SK-N-SH (cell line): ENCODE measurements around the gene SH3GLB1. TPM values are rescaled to one million over a fixed set of nuclear protein-coding genes. Genes with fewer than 3 reads are reported as not detected.
A peak's percentile ranks its signal among the peaks of the same experiment; 100 is the strongest.

ENCODE experiments used
- CTCF ChIA-PET: fragments of 300-600, 350-600 bp; formaldehyde crosslinking; extraction: SDS; loops from one replicate; lab custom pipeline; 2021; lab: Yijun Ruan, JAX
- POLR2A ChIA-PET: fragments of 350-600 bp; sonication (Branson Sonifier 250); formaldehyde crosslinking; extraction: SDS; loops from one replicate; lab custom pipeline; 2020; ENCODE audit warnings: antibody characterized with exemption, inconsistent platforms; lab: Yijun Ruan, JAX
- DNase-seq: peaks from one replicate; pipeline ENCODE4 v3.0.0; 2012
- H2AFZ ChIP-seq: fragments of 200-600 bp; sonication (generic); 2 replicates; pipeline ENCODE4 v1.8.1; 2016; ENCODE audit warnings: antibody characterized with exemption, mild to moderate bottlenecking, low read depth
- H3F3A ChIP-seq: fragments of 200-600 bp; sonication (generic); replicated peaks from 2 replicates; pipeline ENCODE3; 2016; ENCODE audit warnings: antibody characterized with exemption, mild to moderate bottlenecking; ENCODE audit not compliant: insufficient read depth
- H3K27ac ChIP-seq, 2 experiments: fragments of 200-500 bp in 1 of 2; fragments of 200-600 bp in 1 of 2; sonication (Bioruptor generic) in 1 of 2; sonication (generic), shearing (Covaris generic) in 1 of 2; 2 replicates each; pipeline versions ENCODE4 v1.5.1 to v1.6.1; 2014 to 2016; ENCODE audit warnings: low read depth in 2 of 2, inconsistent platforms in 1 of 2, low read length in 1 of 2, mild to moderate bottlenecking in 1 of 2, mixed read lengths in 1 of 2
- H3K27me3 ChIP-seq: fragments of 200-600 bp; sonication (generic), shearing (Covaris generic); 2 replicates; pipeline ENCODE4 v1.6.1; 2016; ENCODE audit warnings: mixed run types; ENCODE audit not compliant: insufficient read depth
- H3K36me3 ChIP-seq, 2 experiments: fragments of 200-500 bp in 1 of 2; fragments of 200-600 bp in 1 of 2; sonication (Bioruptor generic) in 1 of 2; sonication (generic) in 1 of 2; replicated peaks in 1 of 2; 2 replicates each; pipeline versions ENCODE3 to v1.5.1; 2014 to 2016; ENCODE audit warnings: low read length in 1 of 2, mild to moderate bottlenecking in 1 of 2; ENCODE audit not compliant: insufficient read depth in 2 of 2, control insufficient read depth in 1 of 2
- H3K4me1 ChIP-seq, 2 experiments: fragments of 200-500 bp in 1 of 2; fragments of 200-600 bp in 1 of 2; sonication (Bioruptor generic) in 1 of 2; sonication (generic), shearing (Covaris generic) in 1 of 2; 2 replicates each; pipeline versions ENCODE4 v1.5.1 to v1.6.1; 2014 to 2016; ENCODE audit warnings: low read depth in 1 of 2, low read length in 1 of 2, mixed run types in 1 of 2; ENCODE audit not compliant: insufficient read depth in 2 of 2, control insufficient read depth in 1 of 2
- H3K4me2 ChIP-seq: fragments of 200-600 bp; sonication (generic), shearing (Covaris generic); 2 replicates; pipeline ENCODE4 v1.6.1; 2017; ENCODE audit warnings: mixed run types
- H3K4me3 ChIP-seq, 2 experiments: fragments of 200-500 bp in 1 of 2; fragments of 200-600 bp in 1 of 2; sonication (Bioruptor generic) in 1 of 2; sonication (generic), shearing (Covaris generic) in 1 of 2; 2 replicates each; pipeline versions ENCODE4 v1.5.1 to v1.8.1; 2014 to 2016; ENCODE audit warnings: low read depth in 2 of 2, inconsistent platforms in 1 of 2, low read length in 1 of 2, mild to moderate bottlenecking in 1 of 2, mixed read lengths in 1 of 2, moderate library complexity in 1 of 2
- H3K79me2 ChIP-seq: fragments of 200-600 bp; sonication (generic); 2 replicates; pipeline ENCODE4 v1.8.1; 2017; ENCODE audit warnings: mild to moderate bottlenecking; ENCODE audit not compliant: insufficient read depth
- H3K9ac ChIP-seq: fragments of 200-600 bp; sonication (generic); 2 replicates; pipeline ENCODE4 v1.6.1; 2017; ENCODE audit warnings: mixed run types
- H3K9me2 ChIP-seq: fragments of 200-600 bp; sonication (generic); 2 replicates; pipeline ENCODE4 v1.6.1; 2017; ENCODE audit warnings: mixed run types
- H3K9me3 ChIP-seq: fragments of 200-600 bp; sonication (generic); 2 replicates; pipeline ENCODE4 v1.6.1; 2017; ENCODE audit warnings: mixed run types, mild to moderate bottlenecking, moderate library complexity
- H4K20me1 ChIP-seq: fragments of 200-600 bp; sonication (generic); 2 replicates; pipeline ENCODE4 v1.6.1; 2017; ENCODE audit warnings: mild to moderate bottlenecking, mixed run types; ENCODE audit not compliant: insufficient read depth
- EP300 ChIP-seq, 2 experiments: IDR thresholded peaks; 2 replicates each; pipeline versions ENCODE4 v1.4.0 to v1.6.1; 2012; ENCODE audit warnings: borderline replicate concordance in 1 of 2, low read depth in 1 of 2, low read length in 1 of 2
- FOSL2 ChIP-seq: IDR thresholded peaks from 2 replicates; pipeline ENCODE4 v1.4.0; 2012; ENCODE audit warnings: low read depth, mild to moderate bottlenecking, moderate library complexity, borderline replicate concordance
- JUND ChIP-seq: IDR thresholded peaks from 2 replicates; pipeline ENCODE4 v1.4.0; 2012
- WGBS: methylation state at CpG from one replicate; pipeline ENCODE4 v1.1.6; 2017; ENCODE audit warnings: low lambda C conversion rate; 5-methylcytosine and 5-hydroxymethylcytosine counted together
- polyA plus RNA-seq, 3 experiments: library from polyadenylated mRNA; depleted of rRNA; stranded (reverse); fragments of >200 nt; gene quantifications; 2 replicates each; pipeline ENCODE4 v1.2.3, GENCODE V29; 2012
- TF ChIP-seq, protein P1 (sequence below): IDR thresholded peaks from 2 replicates; pipeline ENCODE4 v1.4.0; 2012; ENCODE audit warnings: low read depth
- TF ChIP-seq, protein P2 (sequence below): IDR thresholded peaks from 2 replicates; pipeline ENCODE4 v1.6.1; 2012; ENCODE audit warnings: mild to moderate bottlenecking, low read depth, low read length, moderate library complexity

SH3GLB1 gene
- polyA plus RNA-seq, 1 of the 3 experiments (the other 2 are of a cell fraction) = 13.2 TPM

DNA sequence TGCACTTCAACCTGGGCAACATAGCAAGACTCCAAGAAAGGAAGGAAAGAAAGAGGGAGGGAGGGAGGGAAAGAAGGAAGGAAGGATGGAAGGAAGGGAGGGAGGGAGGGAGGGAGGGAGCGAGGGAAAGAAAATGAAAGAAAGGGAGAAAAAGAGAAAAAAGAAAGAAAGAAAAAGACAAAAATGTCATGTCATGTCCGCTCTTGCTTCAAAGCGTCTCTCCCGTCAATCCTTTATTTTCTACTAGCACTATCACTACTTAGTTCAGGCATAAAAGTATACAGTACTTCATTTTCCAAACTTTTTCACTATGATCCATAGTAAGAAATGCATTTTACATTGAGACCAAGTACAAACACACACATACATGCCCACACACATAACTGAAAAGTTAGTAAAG, 64.7 kb downstream of the SH3GLB1 start (continued):
- TF ChIP-seq JUND (no peak), EP300 (IDR thresholded peaks at IDR 0.05; ENCODE audit: borderline replicate concordance in 1 of 2, low read depth in 1 of 2, low read length in 1 of 2) (no peak), FOSL2 (no peak)
- TF ChIP-seq, protein P1, sequence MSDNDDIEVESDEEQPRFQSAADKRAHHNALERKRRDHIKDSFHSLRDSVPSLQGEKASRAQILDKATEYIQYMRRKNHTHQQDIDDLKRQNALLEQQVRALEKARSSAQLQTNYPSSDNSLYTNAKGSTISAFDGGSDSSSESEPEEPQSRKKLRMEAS = no peak
- TF ChIP-seq, protein P2, sequence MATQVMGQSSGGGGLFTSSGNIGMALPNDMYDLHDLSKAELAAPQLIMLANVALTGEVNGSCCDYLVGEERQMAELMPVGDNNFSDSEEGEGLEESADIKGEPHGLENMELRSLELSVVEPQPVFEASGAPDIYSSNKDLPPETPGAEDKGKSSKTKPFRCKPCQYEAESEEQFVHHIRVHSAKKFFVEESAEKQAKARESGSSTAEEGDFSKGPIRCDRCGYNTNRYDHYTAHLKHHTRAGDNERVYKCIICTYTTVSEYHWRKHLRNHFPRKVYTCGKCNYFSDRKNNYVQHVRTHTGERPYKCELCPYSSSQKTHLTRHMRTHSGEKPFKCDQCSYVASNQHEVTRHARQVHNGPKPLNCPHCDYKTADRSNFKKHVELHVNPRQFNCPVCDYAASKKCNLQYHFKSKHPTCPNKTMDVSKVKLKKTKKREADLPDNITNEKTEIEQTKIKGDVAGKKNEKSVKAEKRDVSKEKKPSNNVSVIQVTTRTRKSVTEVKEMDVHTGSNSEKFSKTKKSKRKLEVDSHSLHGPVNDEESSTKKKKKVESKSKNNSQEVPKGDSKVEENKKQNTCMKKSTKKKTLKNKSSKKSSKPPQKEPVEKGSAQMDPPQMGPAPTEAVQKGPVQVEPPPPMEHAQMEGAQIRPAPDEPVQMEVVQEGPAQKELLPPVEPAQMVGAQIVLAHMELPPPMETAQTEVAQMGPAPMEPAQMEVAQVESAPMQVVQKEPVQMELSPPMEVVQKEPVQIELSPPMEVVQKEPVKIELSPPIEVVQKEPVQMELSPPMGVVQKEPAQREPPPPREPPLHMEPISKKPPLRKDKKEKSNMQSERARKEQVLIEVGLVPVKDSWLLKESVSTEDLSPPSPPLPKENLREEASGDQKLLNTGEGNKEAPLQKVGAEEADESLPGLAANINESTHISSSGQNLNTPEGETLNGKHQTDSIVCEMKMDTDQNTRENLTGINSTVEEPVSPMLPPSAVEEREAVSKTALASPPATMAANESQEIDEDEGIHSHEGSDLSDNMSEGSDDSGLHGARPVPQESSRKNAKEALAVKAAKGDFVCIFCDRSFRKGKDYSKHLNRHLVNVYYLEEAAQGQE = no peak
- TF ChIP-seq, all 33 proteins: peak for 0

DNA sequence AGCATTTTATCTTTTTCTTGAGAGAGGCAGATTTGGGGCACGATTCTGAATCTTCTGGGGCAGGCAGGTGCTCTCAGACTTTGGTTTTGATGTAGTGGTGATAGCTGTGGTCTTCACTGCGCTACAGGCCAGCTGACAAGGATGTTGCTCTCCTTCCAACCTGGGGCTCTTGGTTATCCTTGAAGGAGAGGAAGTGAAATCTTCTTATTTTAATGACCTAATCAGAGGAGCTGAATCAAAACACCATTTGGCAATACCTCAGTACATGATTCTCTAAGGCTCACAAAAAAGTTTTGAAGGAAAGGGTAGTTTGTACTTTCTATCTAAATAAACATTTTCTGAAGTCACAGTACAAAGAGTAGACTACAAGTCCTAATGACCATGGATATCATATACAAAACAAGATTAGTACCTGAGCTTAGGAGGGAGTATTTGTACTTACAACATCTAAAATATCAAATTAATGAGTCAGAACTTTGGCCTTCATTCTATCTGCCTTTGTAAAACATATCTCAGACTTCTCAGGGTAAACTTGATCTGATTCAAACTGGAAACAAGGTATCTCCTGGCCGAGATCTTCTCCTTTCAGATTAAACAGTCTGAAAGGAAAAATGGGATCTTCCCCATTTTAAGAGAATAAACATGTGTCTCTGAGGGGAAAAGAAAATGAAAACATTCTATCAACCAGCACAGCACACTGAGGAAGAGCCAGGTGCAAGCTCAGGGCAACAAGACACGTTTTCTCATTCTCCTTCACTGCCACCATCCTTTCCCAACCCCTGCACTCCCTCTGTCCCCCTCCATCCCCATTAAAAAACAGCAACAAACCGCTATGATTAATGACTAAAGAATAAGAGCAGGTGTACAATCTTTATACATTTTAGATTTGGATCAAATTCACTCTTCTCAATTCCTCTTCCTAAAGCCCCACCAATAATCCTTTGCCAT, 69.2 kb downstream of the SH3GLB1 start:
- Histone ChIP-seq H3K27ac (peak overlapping the region; percentile 51 to 81), H3K36me3 (no peaks in the 10 kb centered on the region), H3F3A (peaks cover 21% of the 10 kb centered on the region), H3K4me1 (peaks cover 2 to 33% of the 10 kb centered on the region in 2 experiments), H3K27me3 (no peaks in the 10 kb centered on the region), H3K9me3 (no peaks in the 10 kb centered on the region), H3K4me3 (peak overlapping the region in 1 of 2 experiments; percentile 46; a peak in 2 of 4 replicates)
- ChIA-PET POLR2A (no interaction called here), CTCF (interaction anchor here (1.1 kb wide), 1 partner anchor 36 kb away, joined by 3 read pairs; no protein-coding TSS in a partner anchor)
- 50% methylated on average over 5 of the region's 5 CpGs for WGBS
- peak; percentile 36; the same call in 1 of the 2 replicates for TF ChIP-seq JUND
- TF ChIP-seq EP300 (IDR thresholded peaks at IDR 0.05; ENCODE audit: borderline replicate concordance in 1 of 2, low read depth in 1 of 2, low read length in 1 of 2) = no peak; a peak in 1 of 4 replicates
- TF ChIP-seq FOSL2 = peak; percentile 37; the same call in 1 of the 2 replicates
- TF ChIP-seq, all 33 proteins: peak for 2
- no peaks in the 10 kb centered on the region for H3K9me2 ChIP-seq
- no peak for DNase-seq
- no peaks in the 10 kb centered on the region for H3K79me2 ChIP-seq
- no peaks in the 10 kb centered on the region for H4K20me1 ChIP-seq
- no peak overlapping the region; the same call in 1 of the 2 replicates for H3K9ac ChIP-seq
- H2AFZ ChIP-seq = peak overlapping the region; percentile 33
- H3K4me2 ChIP-seq = peak overlapping the region; percentile 68
